CD14-positive monocyte (primary cell): ENCODE data around the gene SEMA3E. TPM values are rescaled to one million over a fixed set of nuclear protein-coding genes. Genes with fewer than 3 reads are reported as not detected.

Experiments used
- DNase-seq, 3 donors: peaks; one replicate each; pipeline ENCODE4 v3.0.0-alpha.2; 2011 to 2022
- H2AFZ ChIP-seq: 2 replicates; pipeline ENCODE4 v1.6.0; 2012; ENCODE audit warnings: mild to moderate bottlenecking, low read depth, low read length, inconsistent platforms; ENCODE audit not compliant: insufficient read depth, poor library complexity, severe bottlenecking
- H3K27ac ChIP-seq, 2 donors: 1 replicate in 1 of 2; 2 replicates in 1 of 2; pipeline ENCODE4 v1.5.1; 2012 to 2013; ENCODE audit warnings: low read length in 2 of 2, control low read depth in 1 of 2, inconsistent platforms in 1 of 2, low read depth in 1 of 2, mild to moderate bottlenecking in 1 of 2
- H3K27me3 ChIP-seq, 2 donors: one replicate each; pipeline versions ENCODE4 v1.6.0 to v1.6.1; 2011 to 2013; ENCODE audit warnings: low read length in 2 of 2; ENCODE audit not compliant: control insufficient read depth in 2 of 2, insufficient read depth in 2 of 2
- H3K36me3 ChIP-seq, 2 donors: replicated peaks in 1 of 2; 1 replicate in 1 of 2; 2 replicates in 1 of 2; pipeline versions ENCODE4 v1.5.1 to v1.6.1; 2012 to 2013; ENCODE audit warnings: low read length in 2 of 2, control low read depth in 1 of 2, inconsistent platforms in 1 of 2, mild to moderate bottlenecking in 1 of 2; ENCODE audit not compliant: insufficient read depth in 2 of 2, control insufficient read depth in 1 of 2
- H3K4me1 ChIP-seq, 2 donors: 1 replicate in 1 of 2; 2 replicates in 1 of 2; pipeline versions ENCODE4 v1.5.1 to v1.6.1; 2012 to 2013; ENCODE audit warnings: low read length in 2 of 2, control low read depth in 1 of 2, inconsistent platforms in 1 of 2, mild to moderate bottlenecking in 1 of 2, moderate library complexity in 1 of 2; ENCODE audit not compliant: insufficient read depth in 2 of 2, control insufficient read depth in 1 of 2
- H3K4me2 ChIP-seq: replicated peaks from 2 replicates; pipeline ENCODE3; 2012; ENCODE audit warnings: low read length, moderate library complexity, mild to moderate bottlenecking; ENCODE audit not compliant: poor library complexity, severe bottlenecking; ENCODE audit errors: extremely low read depth
- H3K4me3 ChIP-seq, 3 experiments: fragments of 200-600 bp in 1 of 3; sonication (generic) in 1 of 3; replicated peaks in 1 of 3; 1 replicate in 2 of 3; 2 replicates in 1 of 3; pipeline ENCODE4 v1.5.1; 2011 to 2013; ENCODE audit warnings: low read length in 3 of 3, mild to moderate bottlenecking in 3 of 3, control low read depth in 2 of 3, low read depth in 2 of 3, inconsistent platforms in 1 of 3, moderate library complexity in 1 of 3
- H3K79me2 ChIP-seq: 2 replicates; pipeline ENCODE4 v1.6.0; 2012; ENCODE audit warnings: mild to moderate bottlenecking, control low read depth, inconsistent platforms, low read length, moderate library complexity; ENCODE audit not compliant: insufficient read depth
- H3K9ac ChIP-seq: 2 replicates; pipeline ENCODE4 v1.6.0; 2017; ENCODE audit warnings: low read length, mild to moderate bottlenecking; ENCODE audit not compliant: insufficient read depth, poor library complexity, severe bottlenecking
- H3K9me3 ChIP-seq, 2 donors: replicated peaks in 1 of 2; 1 replicate in 1 of 2; 2 replicates in 1 of 2; pipeline versions ENCODE4 v1.5.1 to v1.6.1; 2012 to 2013; ENCODE audit warnings: low read length in 2 of 2, control low read depth in 1 of 2; ENCODE audit not compliant: control insufficient read depth in 1 of 2, insufficient read depth in 1 of 2
- H4K20me1 ChIP-seq: 2 replicates; pipeline ENCODE4 v1.6.0; 2012; ENCODE audit warnings: mild to moderate bottlenecking, low read length, control low read depth, moderate library complexity; ENCODE audit not compliant: insufficient read depth
- H3K27ac Mint-ChIP-seq, 7 donors: one replicate each; pipeline ENCODE4 v1.8.0; 2020; ENCODE audit warnings: mild to moderate bottlenecking in 7 of 7, mixed read lengths in 7 of 7, moderate library complexity in 6 of 7, inconsistent platforms in 2 of 7
- H3K27me3 Mint-ChIP-seq, 3 donors: one replicate each; pipeline ENCODE4 v1.8.0; 2021 to 2022; ENCODE audit warnings: low read depth in 3 of 3, mild to moderate bottlenecking in 3 of 3, mixed read lengths in 3 of 3, moderate library complexity in 3 of 3, inconsistent platforms in 1 of 3
- H3K36me3 Mint-ChIP-seq, 2 donors: one replicate each; pipeline ENCODE4 v1.8.0; 2020; ENCODE audit warnings: mixed read lengths in 2 of 2, inconsistent platforms in 1 of 2, mild to moderate bottlenecking in 1 of 2
- H3K4me1 Mint-ChIP-seq: one replicate; pipeline ENCODE4 v1.8.0; 2020; ENCODE audit warnings: mild to moderate bottlenecking, mixed read lengths
- H3K4me3 Mint-ChIP-seq, 2 donors: one replicate each; pipeline ENCODE4 v1.8.0; 2020; ENCODE audit warnings: mild to moderate bottlenecking in 2 of 2, mixed read lengths in 2 of 2, moderate library complexity in 1 of 2
- H3K9me3 Mint-ChIP-seq, 7 donors: one replicate each; pipeline ENCODE4 v1.8.0; 2020 to 2022; ENCODE audit warnings: mixed read lengths in 7 of 7, mild to moderate bottlenecking in 6 of 7, moderate library complexity in 6 of 7, inconsistent platforms in 2 of 7
- CTCF ChIP-seq: fragments of 200-600 bp; IDR thresholded peaks from one replicate; pipeline ENCODE4 v1.8.0; 2022; ENCODE audit warnings: antibody characterized with exemption, mild to moderate bottlenecking
- WGBS: methylation state at CpG from one replicate; pipeline ENCODE4 v1.1.5; 2013; ENCODE audit warnings: missing lambda C conversion rate; ENCODE audit not compliant: insufficient coverage; 5-methylcytosine and 5-hydroxymethylcytosine counted together
- intact Hi-C, 2 donors: fragments of 100-400 bp; cut with micrococcal nuclease; formaldehyde crosslinking; loops; one replicate each; pipeline versions ENCODE4 v1.15.0 to v1.15.1; 2023
- polyA plus RNA-seq, 3 donors: library from polyadenylated mRNA; depleted of rRNA in 1 of 3; unstranded in 2 of 3; stranded (reverse) in 1 of 3; fragments of 300-500 nt in 2 of 3; fragments of >200 nt in 1 of 3; fragmentation: Illumina TruSeq in 2 of 3; gene quantifications; 1 replicate in 2 of 3; 2 replicates in 1 of 3; pipeline ENCODE4 v1.2.3, GENCODE V29; 2012 to 2021

Gene SEMA3E
- polyA plus RNA-seq, 3 donors = not detected

GRCh38 chr7:83484826-83485225, 164.1 kb downstream of the SEMA3E start:
- no peaks in the 10 kb centered on the region for H3K79me2 ChIP-seq
- Mint-ChIP-seq H3K36me3 (no peaks in the 10 kb centered on the region), H3K4me3 (no peak overlapping the region), H3K9me3 (peaks cover 0 to 3% (median 0%) of the 10 kb centered on the region in 7 donors), H3K4me1 (no peaks in the 10 kb centered on the region), H3K27me3 (no peaks in the 10 kb centered on the region), H3K27ac (no peak overlapping the region)
- no CpG with 5 or more reads among the region's 1 CpG for WGBS
- no peak for TF ChIP-seq CTCF
- DNase-seq = no peak
- intact Hi-C loops = no loop called here
- no peaks in the 10 kb centered on the region for H4K20me1 ChIP-seq
- H3K36me3 ChIP-seq = no peaks in the 10 kb centered on the region
- H3K4me3 ChIP-seq = no peak overlapping the region
- H3K9ac ChIP-seq = no peak overlapping the region
- no peaks in the 10 kb centered on the region for H3K9me3 ChIP-seq
- H3K27ac ChIP-seq = no peak overlapping the region
- H3K4me1 ChIP-seq = no peaks in the 10 kb centered on the region
- no peaks in the 10 kb centered on the region for H3K27me3 ChIP-seq
- H3K4me2 ChIP-seq = no peak overlapping the region
- no peak overlapping the region for H2AFZ ChIP-seq

- no peaks in the 10 kb centered on the region for H3K4me1 ChIP-seq
- no peak overlapping the region for H3K27ac ChIP-seq
- H3K4me3 ChIP-seq = no peak overlapping the region
- DNase-seq = no peak
- H2AFZ ChIP-seq = no peak overlapping the region
- Mint-ChIP-seq H3K36me3 (no peaks in the 10 kb centered on the region), H3K4me1 (no peaks in the 10 kb centered on the region), H3K27ac (no peak overlapping the region), H3K4me3 (no peak overlapping the region), H3K27me3 (no peaks in the 10 kb centered on the region), H3K9me3 (peaks cover 0 to 3% (median 0%) of the 10 kb centered on the region in 7 donors)
- H3K36me3 ChIP-seq = no peaks in the 10 kb centered on the region
- intact Hi-C loops = no loop called here
- no peaks in the 10 kb centered on the region for H3K79me2 ChIP-seq
- no peak overlapping the region for H3K4me2 ChIP-seq
- no peak for TF ChIP-seq CTCF
- no peaks in the 10 kb centered on the region for H4K20me1 ChIP-seq
- no peaks in the 10 kb centered on the region for H3K9me3 ChIP-seq
- H3K9ac ChIP-seq = no peak overlapping the region
- no peaks in the 10 kb centered on the region for H3K27me3 ChIP-seq
- WGBS = no CpG with 5 or more reads among the region's 1 CpG
Observed at GRCh38 chr7:83484266-83484665, 164.7 kb downstream of the SEMA3E start.
